ENCODE results near the gene ATP8A2.
"Not testable (repeated sequence)": the region's sequence is repeated elsewhere in the genome, so short reads cannot be mapped to it uniquely, and the experiment has no call there.

Gene ATP8A2

GRCh38 chr13:25927363-25927762, 555.6 kb downstream of the ATP8A2 start:
- DNase-seq (ENCODE audit: low spot score) = no peak

- no peak for DNase-seq (ENCODE audit: low spot score)
Measured at GRCh38 chr13:25927932-25928331, 556.2 kb downstream of the ATP8A2 start.

- no peak for DNase-seq (ENCODE audit: low spot score)
Measured at GRCh38 chr13:25928941-25929505, 557.2 kb downstream of the ATP8A2 start.

- no peak for DNase-seq (ENCODE audit: low spot score)
Measured at GRCh38 chr13:25929816-25930215, 558.0 kb downstream of the ATP8A2 start.

GRCh38 chr13:25930653-25931052, 558.9 kb downstream of the ATP8A2 start:
- DNase-seq (ENCODE audit: low spot score) = no peak

- DNase-seq (ENCODE audit: low spot score) = no peak
Measured at GRCh38 chr13:25932365-25932764, 560.6 kb downstream of the ATP8A2 start.

- DNase-seq (ENCODE audit: low spot score) = no peak
Measured at GRCh38 chr13:25933520-25933919, 561.7 kb downstream of the ATP8A2 start.

- DNase-seq (ENCODE audit: low spot score) = no peak
Measured at GRCh38 chr13:25934127-25934526, 562.4 kb downstream of the ATP8A2 start.

GRCh38 chr13:25939961-25940687, 568.4 kb downstream of the ATP8A2 start:
- no peak for DNase-seq (ENCODE audit: low spot score)

GRCh38 chr13:25943081-25943480, 571.3 kb downstream of the ATP8A2 start:
- no peak for DNase-seq (ENCODE audit: low spot score)

GRCh38 chr13:25943658-25944057, 571.9 kb downstream of the ATP8A2 start:
- no peak for DNase-seq (ENCODE audit: low spot score)

GRCh38 chr13:25945596-25945995, 573.8 kb downstream of the ATP8A2 start:
- DNase-seq (ENCODE audit: low spot score) = no peak

- DNase-seq (ENCODE audit: low spot score) = no peak
Measured at GRCh38 chr13:25946321-25946720, 574.5 kb downstream of the ATP8A2 start.

- no peak for DNase-seq (ENCODE audit: low spot score)
Measured at GRCh38 chr13:25948910-25949309, 577.1 kb downstream of the ATP8A2 start.

- DNase-seq (ENCODE audit: low spot score) = no peak
Measured at GRCh38 chr13:25951831-25952230, 580.1 kb downstream of the ATP8A2 start.

- DNase-seq (ENCODE audit: low spot score) = not testable (repeated sequence)
Measured at GRCh38 chr13:25954080-25954479, 582.3 kb downstream of the ATP8A2 start.

- DNase-seq (ENCODE audit: low spot score) = not testable (repeated sequence)
Measured at GRCh38 chr13:25954943-25955342, 583.2 kb downstream of the ATP8A2 start.

- no peak for DNase-seq (ENCODE audit: low spot score)
Measured at GRCh38 chr13:25958986-25959385, 587.2 kb downstream of the ATP8A2 start.

- no peak for DNase-seq (ENCODE audit: low spot score)
Measured at GRCh38 chr13:25961294-25961693, 589.5 kb downstream of the ATP8A2 start.

- DNase-seq (ENCODE audit: low spot score) = no peak
Measured at GRCh38 chr13:25963674-25964073, 591.9 kb downstream of the ATP8A2 start.

- DNase-seq (ENCODE audit: low spot score) = no peak
Measured at GRCh38 chr13:25965596-25965995, 593.8 kb downstream of the ATP8A2 start.

- no peak for DNase-seq (ENCODE audit: low spot score)
Measured at GRCh38 chr13:25966086-25966485, 594.3 kb downstream of the ATP8A2 start.

- no peak for DNase-seq (ENCODE audit: low spot score)
Measured at GRCh38 chr13:25967144-25967543, 595.4 kb downstream of the ATP8A2 start.

- no peak for DNase-seq (ENCODE audit: low spot score)
Measured at GRCh38 chr13:25971047-25971446, 599.3 kb downstream of the ATP8A2 start.

All from ecto neural progenitor cell (in vitro differentiated cells).